Mesenchymal stem cell (in vitro differentiated cells and primary cell): ENCODE data around the gene PLD1.
A peak's percentile ranks its signal among the peaks of the same experiment; 100 is the strongest.
"Not testable (repeated sequence)": the region's sequence is repeated elsewhere in the genome, so short reads cannot be mapped to it uniquely, and the experiment has no call there.

Experiments
- DNase-seq: peaks from one replicate; pipeline ENCODE4 v3.0.0-alpha.2; 2013
- H2AFZ ChIP-seq: one replicate; pipeline ENCODE4 v1.6.1; 2013; ENCODE audit warnings: low read depth, mild to moderate bottlenecking, control low read depth, inconsistent platforms, low read length, moderate library complexity
- H2AK5ac ChIP-seq: 2 replicates; pipeline ENCODE4 v1.6.1; 2013; ENCODE audit warnings: low read length, moderate library complexity, mild to moderate bottlenecking, inconsistent platforms; ENCODE audit not compliant: severe bottlenecking
- H2BK120ac ChIP-seq: one replicate; pipeline ENCODE4 v1.6.1; 2013; ENCODE audit warnings: low read depth, mild to moderate bottlenecking, inconsistent platforms, low read length, moderate library complexity
- H2BK12ac ChIP-seq, 2 experiments: one replicate each; pipeline ENCODE4 v1.6.1; 2013; ENCODE audit warnings: inconsistent platforms in 2 of 2, low read length in 2 of 2, mild to moderate bottlenecking in 2 of 2, moderate library complexity in 2 of 2, control low read depth in 1 of 2
- H2BK15ac ChIP-seq: one replicate; pipeline ENCODE4 v1.6.1; 2013; ENCODE audit warnings: mild to moderate bottlenecking, low read depth, inconsistent platforms; ENCODE audit not compliant: poor library complexity, severe bottlenecking
- H2BK5ac ChIP-seq: 2 replicates; pipeline ENCODE4 v1.6.1; 2013; ENCODE audit warnings: low read depth, mild to moderate bottlenecking, low read length, control low read depth, inconsistent platforms; ENCODE audit not compliant: poor library complexity, severe bottlenecking
- H3K14ac ChIP-seq, 2 experiments: one replicate each; pipeline ENCODE4 v1.6.1; 2013; ENCODE audit warnings: inconsistent platforms in 2 of 2, low read length in 2 of 2, control low read depth in 1 of 2, mild to moderate bottlenecking in 1 of 2, moderate library complexity in 1 of 2
- H3K18ac ChIP-seq, 2 experiments: one replicate each; pipeline ENCODE4 v1.6.1; 2013; ENCODE audit warnings: inconsistent platforms in 2 of 2, low read length in 2 of 2, control low read depth in 1 of 2, low read depth in 1 of 2, mild to moderate bottlenecking in 1 of 2
- H3K23ac ChIP-seq, 2 experiments: one replicate each; pipeline ENCODE4 v1.6.1; 2013; ENCODE audit warnings: inconsistent platforms in 2 of 2, low read length in 2 of 2, mild to moderate bottlenecking in 2 of 2, moderate library complexity in 2 of 2, control low read depth in 1 of 2
- H3K27ac ChIP-seq: 2 replicates; pipeline ENCODE4 v1.5.1; 2013; ENCODE audit warnings: mild to moderate bottlenecking, moderate library complexity, low read length, control low read depth, inconsistent platforms; ENCODE audit not compliant: poor library complexity, severe bottlenecking
- H3K27me3 ChIP-seq, 2 experiments: 2 replicates each; pipeline versions ENCODE4 v1.6.1 to v1.7.0; 2013; ENCODE audit warnings: low read length in 2 of 2, mild to moderate bottlenecking in 2 of 2, moderate library complexity in 2 of 2, control low read depth in 1 of 2, inconsistent platforms in 1 of 2; ENCODE audit not compliant: control insufficient read depth in 1 of 2, insufficient read depth in 1 of 2
- H3K36me3 ChIP-seq, 2 experiments: 2 replicates each; pipeline versions ENCODE4 v1.6.1 to v1.7.0; 2013; ENCODE audit warnings: low read length in 2 of 2, control low read depth in 1 of 2, inconsistent platforms in 1 of 2, low read depth in 1 of 2, mild to moderate bottlenecking in 1 of 2; ENCODE audit not compliant: insufficient read depth in 2 of 2, control insufficient read depth in 1 of 2
- H3K4ac ChIP-seq, 2 experiments: one replicate each; pipeline ENCODE4 v1.6.1; 2013; ENCODE audit warnings: inconsistent platforms in 2 of 2, low read length in 2 of 2, mild to moderate bottlenecking in 2 of 2, moderate library complexity in 2 of 2, control low read depth in 1 of 2, low read depth in 1 of 2
- H3K4me1 ChIP-seq: 2 replicates; pipeline ENCODE4 v1.6.1; 2013; ENCODE audit warnings: low read depth, low read length, control low read depth; ENCODE audit not compliant: control insufficient read depth, insufficient read depth
- H3K4me2 ChIP-seq: 2 replicates; pipeline ENCODE4 v1.6.1; 2013; ENCODE audit warnings: low read length, mild to moderate bottlenecking, inconsistent platforms; ENCODE audit not compliant: poor library complexity, severe bottlenecking
- H3K4me3 ChIP-seq, 2 experiments: 2 replicates each; pipeline versions ENCODE4 v1.5.1 to v1.7.0; 2013; ENCODE audit warnings: low read length in 2 of 2, mild to moderate bottlenecking in 2 of 2, control low read depth in 1 of 2, low read depth in 1 of 2; ENCODE audit not compliant: insufficient read depth in 1 of 2
- H3K79me1 ChIP-seq: replicated peaks from 2 replicates; pipeline ENCODE4 v1.6.1; 2013; ENCODE audit warnings: mild to moderate bottlenecking, control low read depth, low read length, inconsistent platforms; ENCODE audit not compliant: poor library complexity, severe bottlenecking
- H3K9ac ChIP-seq: 2 replicates; pipeline ENCODE4 v1.7.0; 2013; ENCODE audit warnings: mild to moderate bottlenecking, low read length, moderate library complexity
- H3K9me3 ChIP-seq: 2 replicates; pipeline ENCODE4 v1.7.0; 2013; ENCODE audit warnings: mild to moderate bottlenecking, low read length; ENCODE audit not compliant: control insufficient read depth
- H4K8ac ChIP-seq: one replicate; pipeline ENCODE4 v1.6.1; 2013; ENCODE audit warnings: inconsistent platforms, mild to moderate bottlenecking, low read length, moderate library complexity
- H4K91ac ChIP-seq: one replicate; pipeline ENCODE4 v1.6.1; 2013; ENCODE audit warnings: mild to moderate bottlenecking, low read length, inconsistent platforms
- WGBS: methylation state at CpG from one replicate; pipeline ENCODE4 v1.1.7; 2013; ENCODE audit warnings: mixed read lengths; 5-methylcytosine and 5-hydroxymethylcytosine counted together

PLD1 gene

GRCh38 chr3:171814662-171815061 is 4.4 kb upstream of the PLD1 start:
- WGBS, result 100% methylated on average over 2 of the region's 6 CpGs
- not testable (repeated sequence) for H4K91ac ChIP-seq, H3K9ac ChIP-seq

GRCh38 chr3:171813897-171814460 is 3.7 kb upstream of the PLD1 start:
- Histone ChIP-seq H2BK120ac (peak overlapping the region; percentile 39), H2AK5ac (peak overlapping the region; percentile 37), H2BK12ac (peak overlapping the region in 1 of 2 experiments; percentile 52), H3K4me3 (no peak overlapping the region), H3K9me3 (peaks cover 7% of the 10 kb centered on the region), H3K23ac (no peak overlapping the region), H2BK5ac (no peak overlapping the region), H3K18ac (peak overlapping the region in 1 of 2 experiments; percentile 52), H3K4me2 (no peak overlapping the region), H3K27ac (no peak overlapping the region), H3K27me3 (no peaks in the 10 kb centered on the region), H3K4ac (peak overlapping the region in 1 of 2 experiments; percentile 1), H3K9ac (peak overlapping the region; percentile 27), H3K4me1 (peaks cover 5% of the 10 kb centered on the region), H3K14ac (peak overlapping the region in 1 of 2 experiments; percentile 32), H3K36me3 (no peaks in the 10 kb centered on the region), H4K8ac (no peak overlapping the region), H2AFZ (no peak overlapping the region), H4K91ac (no peak overlapping the region), H2BK15ac (no peak overlapping the region), H3K79me1 (no peaks in the 10 kb centered on the region)
- WGBS, result 71% methylated on average over 3 of the region's 4 CpGs
- DNase-seq, result peak; percentile 42

More at GRCh38 chr3:171814662-171815061, 4.4 kb upstream of the PLD1 start:
- not testable (repeated sequence) for H2BK5ac ChIP-seq, H3K18ac ChIP-seq, H3K4me1 ChIP-seq, H3K23ac ChIP-seq, H3K4me3 ChIP-seq, H3K14ac ChIP-seq, H3K27ac ChIP-seq, H3K36me3 ChIP-seq, H3K27me3 ChIP-seq, H3K4ac ChIP-seq, H3K4me2 ChIP-seq, H4K8ac ChIP-seq, H2AFZ ChIP-seq, H2BK120ac ChIP-seq, H2AK5ac ChIP-seq, H2BK15ac ChIP-seq, H2BK12ac ChIP-seq, H3K79me1 ChIP-seq, DNase-seq, H3K9me3 ChIP-seq

- no peak overlapping the region for H4K91ac ChIP-seq
- no peak overlapping the region for H2BK5ac ChIP-seq
- H2AK5ac ChIP-seq, result peak overlapping the region; percentile 10
- peak overlapping the region in 1 of 2 experiments; percentile 4 for H2BK12ac ChIP-seq
- no peak overlapping the region for H2BK15ac ChIP-seq
- no peak overlapping the region for H3K4me2 ChIP-seq
- peaks cover 7% of the 10 kb centered on the region for H3K9me3 ChIP-seq
- no peak overlapping the region for H2BK120ac ChIP-seq
- peak overlapping the region in 1 of 2 experiments; percentile 1 for H3K4ac ChIP-seq
- H3K9ac ChIP-seq, result no peak overlapping the region
- H2AFZ ChIP-seq, result no peak overlapping the region
- peaks cover 5% of the 10 kb centered on the region for H3K4me1 ChIP-seq
- no peak overlapping the region for H3K27ac ChIP-seq
- H3K36me3 ChIP-seq, result no peaks in the 10 kb centered on the region
- H3K79me1 ChIP-seq, result no peaks in the 10 kb centered on the region
- H3K27me3 ChIP-seq, result no peaks in the 10 kb centered on the region
- no peak overlapping the region for H3K4me3 ChIP-seq
- H3K14ac ChIP-seq, result no peak overlapping the region
- H3K23ac ChIP-seq, result no peak overlapping the region
- 98% methylated on average over 3 of the region's 3 CpGs for WGBS
- no peak for DNase-seq
- no peak overlapping the region for H4K8ac ChIP-seq
- no peak overlapping the region for H3K18ac ChIP-seq
Measured at GRCh38 chr3:171813278-171813896, 3.1 kb upstream of the PLD1 start.

- Histone ChIP-seq H2BK5ac (no peak overlapping the region), H3K4ac (no peak overlapping the region), H3K9ac (peak overlapping the region; percentile 95), H4K91ac (no peak overlapping the region), H2BK15ac (no peak overlapping the region), H2AFZ (no peak overlapping the region), H2BK12ac (no peak overlapping the region), H2BK120ac (no peak overlapping the region), H3K23ac (no peak overlapping the region), H3K18ac (no peak overlapping the region), H3K4me2 (no peak overlapping the region), H3K9me3 (peaks cover 3% of the 10 kb centered on the region), H4K8ac (no peak overlapping the region), H3K79me1 (no peaks in the 10 kb centered on the region), H3K4me1 (peaks cover 5% of the 10 kb centered on the region), H3K36me3 (no peaks in the 10 kb centered on the region), H3K27ac (no peak overlapping the region), H3K27me3 (no peaks in the 10 kb centered on the region), H3K4me3 (no peak overlapping the region), H2AK5ac (no peak overlapping the region), H3K14ac (no peak overlapping the region)
- no CpG with 5 or more reads among the region's 2 CpGs for WGBS
- DNase-seq, result no peak
Measured at GRCh38 chr3:171812811-171813210, 2.5 kb upstream of the PLD1 start.
